Right forelimb (tissue), 1 donor: ENCODE results near the gene DACH1.
"Not testable (repeated sequence)": the region's sequence is repeated elsewhere in the genome, so short reads cannot be mapped to it uniquely, and the experiment has no call there.

ENCODE experiments used
- DNase-seq: peaks from one replicate; pipeline ENCODE4 v3.0.0-alpha.2; 2018

The DACH1 gene

DNA sequence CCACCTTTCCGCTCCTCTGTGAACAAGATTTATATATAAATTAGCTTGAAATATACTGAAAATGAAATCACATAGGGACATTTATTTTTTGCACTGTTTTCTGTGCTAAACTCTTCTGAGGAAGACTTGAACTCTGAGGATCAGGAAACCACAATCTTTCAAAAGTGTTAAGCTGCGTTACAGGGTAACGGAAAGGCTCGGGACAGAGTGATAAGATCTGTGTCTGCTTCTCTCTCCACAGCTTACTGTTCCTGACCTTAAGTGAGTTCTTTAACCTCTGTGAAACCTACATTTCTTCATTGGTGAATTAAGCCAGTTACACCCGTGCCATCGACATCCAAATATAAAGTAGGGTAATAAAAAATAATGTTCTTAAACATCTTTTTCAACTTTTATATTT, 38.9 kb downstream of the DACH1 start:
- DNase-seq, result no peak

DNA sequence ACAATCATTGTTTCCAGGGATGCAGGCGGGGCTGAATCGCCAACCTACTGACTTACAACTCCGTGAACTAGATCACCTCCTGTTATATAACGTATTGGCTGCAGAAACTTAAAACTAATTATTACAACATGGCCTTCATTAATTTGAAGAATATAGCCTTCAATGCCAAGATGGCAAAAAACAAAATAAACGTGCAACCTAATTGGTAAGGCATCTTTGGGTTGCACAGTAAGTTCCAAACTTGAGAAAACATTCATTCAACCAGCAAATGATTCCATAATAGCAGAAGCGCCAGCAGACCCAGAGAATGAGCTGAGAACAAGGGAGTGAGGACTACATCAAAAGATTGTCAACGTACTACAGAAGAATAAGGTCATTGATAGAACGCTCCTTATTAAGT, 39.8 kb downstream of the DACH1 start:
- no peak for DNase-seq

- DNase-seq, result no peak
These were observed 46.3 kb downstream of the DACH1 start for GRCh38 chr13:71820699-71821098.

DNA sequence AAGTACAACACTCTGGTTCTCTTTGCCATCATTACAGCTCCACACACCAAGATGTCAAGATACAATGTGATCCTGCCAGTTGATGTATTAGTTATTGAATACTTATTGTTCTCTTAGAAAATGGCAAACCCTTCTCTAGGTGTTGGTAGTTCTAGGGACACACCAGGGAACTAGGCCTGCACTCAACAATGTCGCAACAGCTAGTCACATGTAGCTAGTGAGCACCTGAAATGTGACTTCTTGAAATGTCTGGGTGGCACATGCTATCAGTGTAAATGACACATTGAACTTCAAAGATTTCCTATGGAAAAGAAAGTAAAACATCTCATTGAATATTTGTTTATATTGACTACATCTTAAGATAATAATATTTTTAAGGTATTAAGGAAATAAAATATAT, 49.7 kb downstream of the DACH1 start:
- DNase-seq, result no peak

DNA sequence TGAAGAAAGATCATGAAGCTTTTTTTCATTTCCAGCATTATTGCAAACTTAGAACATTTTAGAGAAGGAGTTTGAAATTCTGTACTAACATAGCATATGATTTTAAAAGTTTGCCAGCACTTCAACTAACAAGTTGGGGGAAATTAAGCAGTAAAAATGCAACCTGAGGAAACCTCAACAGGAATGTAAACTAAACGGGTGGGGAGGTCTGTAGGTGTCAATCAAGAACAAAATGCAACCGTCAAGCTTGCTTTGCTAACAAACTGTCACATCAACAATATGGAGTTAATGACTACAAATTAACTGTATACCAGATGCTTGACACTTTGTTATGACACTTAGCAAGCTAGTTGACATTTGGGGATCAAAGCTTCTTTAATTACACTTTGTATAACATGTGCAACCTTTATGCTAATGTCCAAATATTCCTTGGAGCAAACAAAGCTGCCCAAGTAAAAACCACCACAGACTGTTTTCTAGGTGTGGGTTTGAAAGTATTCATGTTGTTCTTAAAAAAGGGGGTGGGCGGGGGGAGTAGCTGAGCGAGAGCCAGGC, 52.1 kb downstream of the DACH1 start:
- no peak for DNase-seq

DNA sequence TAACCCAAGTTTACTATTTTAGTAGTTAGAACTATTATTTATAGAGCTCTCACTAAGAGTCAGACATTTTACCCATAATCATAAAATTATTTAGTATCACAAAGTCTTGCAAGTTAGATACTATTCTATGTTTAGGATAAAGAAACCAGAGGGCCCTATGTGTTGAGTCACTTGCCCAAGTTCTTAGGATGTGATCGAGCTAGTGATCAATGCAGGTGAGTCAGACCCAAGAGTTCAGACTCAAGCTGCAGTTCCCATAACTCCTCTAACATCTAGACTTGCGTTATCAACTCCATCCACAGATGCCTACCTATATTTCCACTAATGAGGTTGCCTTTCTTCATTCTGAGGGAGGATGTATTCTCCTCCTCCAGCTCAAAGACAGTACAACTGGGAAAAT, 53.8 kb downstream of the DACH1 start:
- DNase-seq, result no peak

GRCh38 chr13:71811344-71811743, 55.7 kb downstream of the DACH1 start:
- DNase-seq, result no peak

DNA sequence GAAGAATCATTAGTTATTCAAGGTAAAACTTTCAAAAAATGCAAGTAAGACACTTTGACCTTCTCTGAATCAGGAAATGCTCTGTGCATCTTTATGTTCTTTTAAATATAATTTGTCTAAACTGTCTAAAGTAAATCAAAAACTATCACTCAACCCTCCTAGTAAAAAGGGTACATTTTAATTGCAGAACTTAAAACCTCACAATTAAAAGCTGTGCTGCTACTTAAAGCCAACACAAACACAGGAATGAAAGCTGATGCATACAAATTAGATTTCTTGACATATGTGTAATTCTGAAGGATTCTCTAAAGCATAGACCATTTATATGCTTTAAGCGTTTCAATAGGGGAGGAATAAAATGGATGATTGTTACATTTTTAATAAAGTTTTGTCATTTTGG, 58.3 kb downstream of the DACH1 start:
- DNase-seq, result no peak

DNA sequence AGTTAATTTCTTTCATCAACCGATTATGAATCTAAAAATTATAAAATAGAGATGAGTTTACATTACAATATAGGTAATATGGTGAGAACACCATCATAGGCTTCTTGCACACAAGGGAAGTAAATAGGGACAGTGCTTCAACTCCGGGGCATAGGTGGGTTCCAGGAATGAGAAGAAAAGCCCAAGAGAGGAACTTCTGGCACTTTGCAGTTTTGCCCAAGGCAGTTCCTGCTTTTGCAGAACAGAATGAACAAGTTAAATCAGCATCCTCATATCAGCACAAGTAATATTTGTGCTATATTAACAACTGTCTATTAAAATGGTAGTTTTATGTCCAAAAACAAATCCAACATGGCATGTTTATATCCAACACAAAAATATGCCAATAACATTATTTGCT, 60.1 kb downstream of the DACH1 start:
- DNase-seq, result no peak

DNA sequence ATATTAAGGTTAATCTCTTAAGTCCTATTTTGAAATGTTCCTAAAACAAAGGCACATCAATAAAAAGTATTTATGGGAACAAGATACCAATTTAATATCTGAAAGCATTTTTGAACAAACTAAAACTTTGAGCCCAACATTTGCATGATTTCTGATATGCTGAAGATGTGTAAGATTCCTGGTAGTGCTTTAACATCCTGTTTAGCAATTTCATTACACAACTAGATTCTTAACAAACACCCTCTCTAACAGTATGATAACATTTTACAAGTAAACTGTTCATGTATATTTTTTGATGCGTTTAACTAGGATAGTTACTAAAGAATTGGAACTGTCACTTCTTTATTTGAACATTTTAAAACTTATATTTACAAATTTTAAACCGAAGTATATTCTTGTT, 63.9 kb downstream of the DACH1 start:
- DNase-seq, result no peak

DNA sequence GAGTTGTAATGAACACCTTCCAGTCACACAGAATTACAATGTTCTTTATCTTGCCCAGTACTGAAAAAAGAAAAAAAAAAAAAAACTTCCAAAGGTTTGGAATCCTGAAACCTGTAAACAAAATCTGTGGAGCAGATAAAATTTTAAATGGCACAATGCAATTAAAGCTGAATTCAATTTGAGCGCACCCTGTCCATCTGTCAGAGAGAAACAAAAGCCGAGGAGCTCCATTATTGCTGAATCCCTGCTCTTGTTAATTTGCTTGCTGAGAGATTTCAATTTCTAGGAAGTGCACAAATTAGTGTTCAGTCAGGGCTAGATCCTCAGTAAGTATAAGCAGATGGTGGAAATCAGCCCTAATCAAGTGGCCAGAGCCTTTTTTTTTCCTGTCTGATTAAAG, 65.2 kb downstream of the DACH1 start:
- DNase-seq, result no peak

GRCh38 chr13:71801165-71801760, 65.7 kb downstream of the DACH1 start:
- no peak for DNase-seq

- no peak for DNase-seq
These were observed 67.7 kb downstream of the DACH1 start for GRCh38 chr13:71799324-71799723.

DNA sequence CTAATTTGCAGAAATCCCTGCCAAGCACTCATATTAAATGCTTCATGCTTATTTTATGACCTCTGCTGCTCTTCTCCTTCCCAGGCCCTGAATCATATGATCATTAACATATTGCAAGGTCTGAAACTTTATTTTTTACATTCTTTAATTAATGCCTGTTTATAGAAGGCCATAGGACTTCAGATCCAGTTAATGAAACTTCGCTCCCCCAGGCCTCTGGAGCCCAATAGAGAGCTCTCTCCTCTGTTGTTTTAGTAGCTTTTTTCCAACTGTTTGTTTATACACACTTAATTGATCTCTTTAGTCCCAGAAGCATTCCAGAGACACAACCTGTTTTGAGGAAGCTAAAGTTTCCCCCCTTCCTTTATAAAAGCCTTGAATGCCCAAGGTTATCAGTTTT, 68.3 kb downstream of the DACH1 start:
- DNase-seq, result no peak

- no peak for DNase-seq
These were observed 69.5 kb downstream of the DACH1 start for GRCh38 chr13:71797517-71797916.

GRCh38 chr13:71789693-71790329, 77.2 kb downstream of the DACH1 start:
- DNase-seq, result no peak

DNA sequence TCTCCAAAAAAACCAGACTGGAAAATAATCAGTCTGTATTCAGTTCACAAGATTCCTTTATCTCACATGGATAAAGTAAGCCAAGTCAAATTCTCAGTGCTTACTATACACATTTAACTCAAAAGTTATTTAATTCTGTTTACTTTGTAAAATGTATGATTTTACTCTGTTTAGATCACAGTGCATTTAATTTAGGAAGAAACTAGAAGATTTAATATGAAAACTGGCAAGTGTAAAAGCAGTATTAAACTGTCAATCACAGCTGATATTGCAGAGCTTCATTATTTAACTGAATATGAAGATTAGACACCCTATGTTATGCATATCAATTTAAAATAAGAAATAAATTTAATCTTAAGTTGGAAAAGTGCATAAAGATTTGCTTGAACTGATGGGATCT, 78.0 kb downstream of the DACH1 start:
- DNase-seq, result no peak

- DNase-seq, result no peak
These were observed 79.6 kb downstream of the DACH1 start for GRCh38 chr13:71787414-71787813.

DNA sequence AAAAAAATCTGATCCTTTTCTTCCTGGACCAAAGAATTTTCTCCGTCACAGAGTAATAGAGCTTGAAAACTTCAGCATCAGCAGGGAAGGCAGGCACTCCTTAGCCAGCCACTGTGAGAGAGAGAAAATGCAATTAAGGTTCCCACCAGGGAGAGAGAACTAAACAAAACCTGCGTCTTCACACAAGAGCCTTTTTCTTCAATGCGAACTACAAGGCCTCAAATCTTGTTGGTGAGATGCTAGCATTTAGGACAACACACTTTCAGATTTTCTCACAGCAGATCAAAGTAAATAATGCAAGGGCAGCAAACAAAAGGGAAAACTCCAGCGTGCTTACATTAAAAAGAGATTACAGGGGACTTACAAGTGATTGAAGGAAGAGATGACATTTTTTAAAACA, 80.1 kb downstream of the DACH1 start:
- DNase-seq, result no peak

DNA sequence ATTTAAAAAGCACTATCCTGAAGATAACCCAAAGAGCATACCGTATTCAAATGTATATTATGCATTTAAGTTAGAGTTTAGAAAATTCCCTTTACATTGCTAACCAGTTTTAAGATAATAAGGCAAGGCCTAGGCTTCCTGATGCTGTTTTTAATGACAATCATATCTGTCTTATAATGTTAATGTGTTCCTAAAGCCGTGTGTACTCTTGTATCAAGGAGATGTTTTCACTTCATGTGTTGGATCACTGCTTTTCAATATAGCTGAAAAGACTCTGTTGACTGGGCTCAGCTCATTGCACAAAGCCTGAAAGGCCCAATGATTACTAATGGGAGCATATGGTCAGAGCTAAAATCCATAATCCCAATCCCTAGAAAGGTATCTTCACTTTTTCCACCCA, 81.6 kb downstream of the DACH1 start:
- DNase-seq, result no peak

GRCh38 chr13:71780546-71780945, 86.5 kb downstream of the DACH1 start:
- no peak for DNase-seq

DNA sequence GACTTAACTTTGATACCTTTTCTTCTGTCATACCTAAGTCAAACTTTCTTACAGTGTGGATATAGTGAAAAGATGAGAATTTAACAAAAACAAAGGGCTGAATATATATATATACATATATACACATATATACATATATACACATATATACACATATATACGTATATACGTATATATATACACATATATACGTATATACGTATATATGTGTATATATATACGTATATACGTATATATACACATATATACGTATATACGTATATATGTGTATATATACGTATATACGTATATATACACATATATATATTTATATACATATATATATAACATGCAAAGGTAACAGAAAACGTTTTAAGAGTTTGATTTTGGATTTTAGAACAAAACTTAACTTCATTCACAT, 88.0 kb downstream of the DACH1 start:
- not testable (repeated sequence) for DNase-seq

- DNase-seq, result no peak
These were observed 91.0 kb downstream of the DACH1 start for GRCh38 chr13:71775966-71776365.

- DNase-seq, result no peak
These were observed 92.1 kb downstream of the DACH1 start for GRCh38 chr13:71774863-71775262.

DNA sequence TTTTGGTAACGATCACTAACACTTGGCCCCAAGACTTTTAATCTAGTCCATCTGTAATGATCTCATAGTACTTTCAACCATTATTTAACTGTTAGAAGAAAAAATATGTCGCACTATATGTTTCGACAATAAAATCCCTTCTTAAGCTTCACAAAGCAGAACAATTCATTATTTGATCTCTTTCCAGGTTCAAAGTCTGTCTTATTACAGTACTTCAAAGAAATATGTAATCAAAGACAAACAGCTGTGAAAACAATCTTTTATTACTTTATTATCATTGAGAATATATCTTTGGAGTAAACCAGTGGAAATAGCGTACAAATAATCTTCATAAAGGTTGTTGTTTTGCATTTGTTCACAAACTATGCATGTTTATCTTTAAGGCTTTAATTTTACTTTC, 93.5 kb downstream of the DACH1 start:
- DNase-seq, result no peak
